HEK293T (cell line): ENCODE measurements around the gene GRHL1.

Source experiments
- CTCF ChIA-PET: fragments of 350-600 bp; formaldehyde crosslinking; extraction: SDS; loops from one replicate; lab custom pipeline; 2021; ENCODE audit warnings: antibody characterized with exemption, inconsistent platforms; lab: Yijun Ruan, JAX
- POLR2A ChIA-PET: fragments of 350-600 bp; formaldehyde crosslinking; extraction: SDS; loops from one replicate; lab custom pipeline; 2020; ENCODE audit warnings: antibody characterized with exemption, inconsistent platforms; lab: Yijun Ruan, JAX
- DNase-seq: peaks from one replicate; pipeline ENCODE4 v3.0.0; 2012; ENCODE audit warnings: mixed read lengths; ENCODE audit errors: extremely low spot score
- ARNT ChIP-seq: fragments of 450-650 bp; IDR thresholded peaks from 2 replicates; pipeline ENCODE4 v1.6.1; 2017; ENCODE audit warnings: mild to moderate bottlenecking
- BHLHE40 ChIP-seq: fragments of 450-650 bp; IDR thresholded peaks from 2 replicates; pipeline ENCODE4 v1.6.1; 2016; ENCODE audit warnings: mild to moderate bottlenecking, moderate library complexity, borderline replicate concordance
- CTBP1 ChIP-seq: fragments of 450-650 bp; IDR thresholded peaks from 2 replicates; pipeline ENCODE4 v1.6.1; 2016; ENCODE audit warnings: borderline replicate concordance
- ELF4 ChIP-seq: fragments of 450-650 bp; IDR thresholded peaks from 2 replicates; pipeline ENCODE4 v1.6.1; 2017; ENCODE audit warnings: antibody characterized with exemption
- FOXA1 ChIP-seq: fragments of 450-650 bp; IDR thresholded peaks from 2 replicates; pipeline ENCODE4 v1.6.1; 2016; ENCODE audit warnings: mild to moderate bottlenecking
- FOXK2 ChIP-seq: fragments of 450-650 bp; IDR thresholded peaks from 2 replicates; pipeline ENCODE4 v1.6.1; 2016; ENCODE audit warnings: mild to moderate bottlenecking
- FOXM1 ChIP-seq: fragments of 450-650 bp; IDR thresholded peaks from 2 replicates; pipeline ENCODE4 v1.6.1; 2017; ENCODE audit warnings: mild to moderate bottlenecking, borderline replicate concordance
- HDGF ChIP-seq: fragments of 450-650 bp; IDR thresholded peaks from 2 replicates; pipeline ENCODE4 v1.6.1; 2017; ENCODE audit warnings: antibody characterized with exemption, borderline replicate concordance
- L3MBTL2 ChIP-seq: fragments of 450-650 bp; conservative IDR thresholded peaks from 2 replicates; pipeline ENCODE4 v1.6.1; 2016; ENCODE audit warnings: mild to moderate bottlenecking
- LEF1 ChIP-seq: fragments of 450-650 bp; IDR thresholded peaks from 2 replicates; pipeline ENCODE4 v1.6.1; 2017; ENCODE audit warnings: mild to moderate bottlenecking, borderline replicate concordance
- NFRKB ChIP-seq: fragments of 450-650 bp; IDR thresholded peaks from 2 replicates; pipeline ENCODE4 v1.6.1; 2016; ENCODE audit warnings: mild to moderate bottlenecking, moderate library complexity
- SP1 ChIP-seq: fragments of 450-650 bp; IDR thresholded peaks from 2 replicates; pipeline ENCODE4 v1.6.1; 2017
- SUZ12 ChIP-seq: fragments of 450-650 bp; IDR thresholded peaks from 2 replicates; pipeline ENCODE4 v1.6.1; 2016; ENCODE audit warnings: mild to moderate bottlenecking
- TARDBP ChIP-seq: fragments of 450-650 bp; IDR thresholded peaks from 2 replicates; pipeline ENCODE4 v1.6.1; 2016
- ZNF384 ChIP-seq: fragments of 450-650 bp; IDR thresholded peaks from 2 replicates; pipeline ENCODE4 v1.6.1; 2016
- TF ChIP-seq, protein P1 (sequence below): fragments of 450-650 bp; IDR thresholded peaks from 2 replicates; pipeline ENCODE4 v1.6.1; 2016

Gene GRHL1

DNA sequence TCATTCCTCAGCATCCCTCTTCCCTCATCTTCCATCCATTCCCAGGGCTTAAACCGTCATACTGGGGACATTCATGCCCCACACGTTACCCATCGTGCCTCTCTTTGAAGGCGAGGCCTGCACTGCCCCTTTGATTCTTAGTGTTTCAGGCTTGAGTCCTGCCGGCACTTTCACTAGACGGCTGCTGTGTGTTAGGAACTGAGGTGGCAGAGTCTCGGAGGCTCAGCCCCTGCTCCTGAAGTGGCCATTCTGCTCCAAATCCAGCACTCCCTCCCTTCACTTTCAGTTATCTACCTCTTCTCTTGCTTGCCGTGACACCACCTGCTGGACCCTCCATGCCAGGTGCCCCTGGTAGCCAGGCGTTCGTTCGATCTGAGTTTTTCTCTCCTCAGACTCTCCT is 43.0 kb downstream of the GRHL1 start:
- DNase-seq: no peak
- CTCF ChIA-PET: no interaction called here
- TF ChIP-seq SP1 (no peak), TARDBP (no peak)
- POLR2A ChIA-PET: no interaction called here

DNA sequence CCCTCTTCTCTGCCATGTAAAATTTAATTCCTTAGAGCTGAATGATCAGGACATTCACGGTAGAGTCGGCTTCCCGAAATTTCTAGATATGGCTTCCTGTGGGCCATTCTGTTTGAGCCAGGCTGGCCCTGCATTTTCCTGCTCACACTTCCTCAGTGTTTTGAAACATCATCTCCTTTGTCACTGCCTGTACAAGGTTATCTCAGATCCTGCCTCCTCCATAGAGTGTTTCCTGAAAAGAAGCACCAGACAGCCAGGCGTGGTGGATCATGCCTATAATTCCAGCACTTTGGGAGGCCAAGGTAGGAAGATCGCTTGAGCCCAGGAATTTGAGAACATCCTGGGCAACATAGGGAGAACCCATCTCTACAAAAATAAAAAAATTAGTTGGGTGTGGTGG is 43.6 kb downstream of the GRHL1 start:
- CTCF ChIA-PET: interaction anchor here (0.6 kb wide), 1 partner anchor 12 kb away, joined by 8 read pairs; no protein-coding TSS in a partner anchor

DNA sequence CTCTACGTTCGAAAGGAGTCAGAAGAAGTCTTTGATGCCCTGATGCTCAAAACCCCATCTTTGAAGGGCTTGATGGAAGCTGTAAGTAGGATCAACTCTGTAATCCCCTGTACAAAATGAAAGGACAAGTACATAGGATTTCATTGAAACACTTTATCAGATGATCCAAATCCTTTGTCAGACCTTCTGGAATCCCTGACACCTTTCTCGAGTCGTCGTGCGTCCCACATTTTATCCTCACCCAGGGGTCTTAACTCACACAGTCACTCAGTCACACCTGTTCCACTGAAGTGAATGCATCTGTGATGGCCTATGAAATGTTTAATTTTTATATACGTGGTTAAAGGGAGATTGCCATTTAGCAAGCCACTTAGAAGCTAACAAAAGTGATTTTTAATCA is 44.8 kb downstream of the GRHL1 start:
- no peak for TF ChIP-seq FOXK2
- POLR2A ChIA-PET: no interaction called here
- no peak for DNase-seq
- CTCF ChIA-PET: interaction anchor here (0.9 kb wide), 1 partner anchor 12 kb away, joined by 4 read pairs; no protein-coding TSS in a partner anchor

More for the DNA sequence above, 43.6 kb downstream of the GRHL1 start:
- POLR2A ChIA-PET: no interaction called here
- TF ChIP-seq TARDBP: no peak
- no peak for TF ChIP-seq FOXK2
- TF ChIP-seq ARNT: no peak
- TF ChIP-seq SP1: no peak
- no peak for TF ChIP-seq ELF4
- no peak for TF ChIP-seq LEF1
- no peak for TF ChIP-seq FOXM1
- TF ChIP-seq L3MBTL2: no peak
- TF ChIP-seq, protein P1, sequence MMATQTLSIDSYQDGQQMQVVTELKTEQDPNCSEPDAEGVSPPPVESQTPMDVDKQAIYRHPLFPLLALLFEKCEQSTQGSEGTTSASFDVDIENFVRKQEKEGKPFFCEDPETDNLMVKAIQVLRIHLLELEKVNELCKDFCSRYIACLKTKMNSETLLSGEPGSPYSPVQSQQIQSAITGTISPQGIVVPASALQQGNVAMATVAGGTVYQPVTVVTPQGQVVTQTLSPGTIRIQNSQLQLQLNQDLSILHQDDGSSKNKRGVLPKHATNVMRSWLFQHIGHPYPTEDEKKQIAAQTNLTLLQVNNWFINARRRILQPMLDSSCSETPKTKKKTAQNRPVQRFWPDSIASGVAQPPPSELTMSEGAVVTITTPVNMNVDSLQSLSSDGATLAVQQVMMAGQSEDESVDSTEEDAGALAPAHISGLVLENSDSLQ: no peak
- TF ChIP-seq BHLHE40: no peak
- TF ChIP-seq SUZ12: no peak
- TF ChIP-seq CTBP1: no peak
- TF ChIP-seq NFRKB: no peak
- TF ChIP-seq FOXA1: no peak
- DNase-seq: no peak

DNA sequence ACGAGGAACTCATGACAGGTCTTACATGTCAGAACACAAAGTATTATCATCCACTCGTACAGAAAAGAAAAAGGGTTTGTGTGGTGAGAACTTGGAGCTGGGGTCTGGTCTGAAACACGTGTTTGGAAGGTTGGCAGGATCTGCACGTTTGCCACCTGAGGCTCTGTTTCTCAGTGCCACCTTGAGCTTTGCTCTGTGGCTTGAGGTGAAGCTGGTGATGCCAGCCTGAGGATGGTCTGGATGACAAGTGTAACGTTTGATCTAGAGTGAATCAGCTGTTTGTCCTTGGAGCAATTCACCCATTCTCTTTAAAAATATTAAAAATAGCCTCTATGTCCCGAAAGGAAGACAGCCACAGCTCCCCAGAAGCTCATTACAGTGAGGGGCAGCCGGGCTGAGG is 46.4 kb downstream of the GRHL1 start:
- no peak for DNase-seq
- TF ChIP-seq HDGF: no peak
- no peak for TF ChIP-seq BHLHE40
- no peak for TF ChIP-seq NFRKB
- no peak for TF ChIP-seq FOXK2
- TF ChIP-seq ELF4: no peak
- TF ChIP-seq, protein P1: no peak
- no peak for TF ChIP-seq LEF1
- no peak for TF ChIP-seq SUZ12
- TF ChIP-seq FOXM1: no peak
- TF ChIP-seq CTBP1: no peak
- TF ChIP-seq SP1: no peak
- no peak for TF ChIP-seq L3MBTL2
- TF ChIP-seq ZNF384: no peak
- no peak for TF ChIP-seq ARNT
- no peak for TF ChIP-seq FOXA1
- no peak for TF ChIP-seq TARDBP
- ChIA-PET CTCF (interaction anchor here (0.9 to 1.1 kb wide), 2 partner anchors 14 to 183 kb away, joined by 4 to 10 read pairs; no protein-coding TSS in a partner anchor), POLR2A (no interaction called here)

DNA sequence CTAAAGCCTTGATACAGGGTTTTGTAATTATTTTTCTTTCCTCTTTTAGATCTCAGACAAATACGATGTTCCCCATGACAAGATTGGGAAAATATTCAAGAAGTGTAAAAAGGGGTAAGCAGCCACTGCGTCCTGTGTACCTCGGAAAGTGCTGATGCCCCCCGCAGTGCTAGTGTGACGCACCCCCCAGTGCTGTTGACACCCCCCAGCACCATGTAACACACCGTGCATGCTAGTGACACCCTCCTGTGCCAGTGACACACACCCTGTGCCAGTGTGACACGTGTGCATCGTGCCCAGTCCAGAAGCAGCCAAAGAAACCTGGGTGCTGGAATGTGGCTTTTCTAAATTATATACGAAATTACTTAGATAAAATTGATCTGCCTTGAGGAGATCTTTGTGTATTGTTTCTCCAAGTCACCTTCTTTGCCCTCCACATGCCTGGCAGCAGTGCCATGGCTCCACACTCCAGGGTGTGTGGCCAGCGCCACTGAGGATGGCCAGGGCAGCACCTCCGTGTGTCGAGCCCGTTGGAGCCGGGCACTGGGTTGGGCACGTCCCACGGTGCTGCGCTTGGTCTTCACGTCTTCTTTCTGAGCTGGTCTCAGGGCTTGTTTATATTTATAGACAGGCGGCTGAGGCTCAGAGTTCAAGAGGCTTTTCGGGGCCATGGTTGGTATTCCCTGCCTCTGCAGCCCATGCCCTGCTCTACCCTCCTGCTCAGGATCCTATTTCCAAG is 47.6 kb downstream of the GRHL1 start:
- CTCF ChIA-PET: interaction anchor here (1.7 kb wide), 1 partner anchor 15 kb away, joined by 4 read pairs; no protein-coding TSS in a partner anchor
- POLR2A ChIA-PET: no interaction called here
- no peak for DNase-seq
- TF ChIP-seq ZNF384: no peak
- no peak for TF ChIP-seq HDGF
- TF ChIP-seq FOXK2: no peak
- TF ChIP-seq ARNT: no peak
- no peak for TF ChIP-seq LEF1
- TF ChIP-seq FOXM1: no peak
- TF ChIP-seq SUZ12: no peak
- no peak for TF ChIP-seq NFRKB
- no peak for TF ChIP-seq FOXA1
- TF ChIP-seq, protein P1: no peak
- no peak for TF ChIP-seq ELF4
- no peak for TF ChIP-seq CTBP1
- no peak for TF ChIP-seq TARDBP
- TF ChIP-seq L3MBTL2: no peak
- TF ChIP-seq BHLHE40: no peak

DNA sequence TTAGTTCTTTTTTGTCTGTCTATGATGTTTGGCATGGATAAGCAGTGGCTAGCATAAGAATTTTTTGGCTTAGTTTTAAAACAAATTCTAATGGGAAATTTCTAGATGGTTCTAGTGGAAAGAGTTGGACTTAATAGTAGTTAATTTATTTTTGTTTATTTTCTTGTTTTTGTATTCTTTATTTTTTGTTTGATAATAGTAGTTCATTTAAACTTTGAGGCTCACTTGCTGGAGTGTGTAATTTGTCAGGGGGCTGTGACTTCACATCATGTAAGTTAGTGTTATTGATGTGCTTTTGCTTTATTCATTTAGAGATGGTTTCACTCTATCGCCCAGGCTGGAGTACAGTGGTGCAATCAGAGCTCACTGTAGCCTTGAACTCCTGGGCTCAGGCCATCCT is 48.2 kb downstream of the GRHL1 start:
- no peak for DNase-seq
- ChIA-PET CTCF (interaction anchor here (1.7 kb wide), 1 partner anchor 15 kb away, joined by 4 read pairs; no protein-coding TSS in a partner anchor), POLR2A (no interaction called here)
- no peak for TF ChIP-seq FOXM1
- TF ChIP-seq ARNT: no peak
- TF ChIP-seq CTBP1: no peak
- no peak for TF ChIP-seq FOXA1

DNA sequence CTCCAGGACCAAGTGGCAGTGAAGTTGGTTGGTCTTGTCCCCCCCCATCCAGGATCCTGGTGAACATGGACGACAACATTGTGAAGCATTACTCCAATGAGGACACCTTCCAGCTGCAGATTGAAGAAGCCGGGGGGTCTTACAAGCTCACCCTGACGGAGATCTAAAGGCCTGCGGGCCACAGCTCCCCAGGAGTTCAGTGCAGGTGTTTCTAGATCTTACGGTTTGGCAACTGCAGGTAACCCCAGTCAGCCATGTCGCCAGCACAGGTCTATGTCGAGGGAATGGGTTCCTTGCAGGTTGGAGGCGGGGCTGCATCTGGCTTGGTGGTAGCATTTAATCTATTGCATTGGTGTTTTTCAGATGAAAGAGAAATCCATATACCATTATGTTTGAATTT is 49.0 kb downstream of the GRHL1 start:
- ChIA-PET POLR2A (no interaction called here), CTCF (interaction anchor here (1.7 kb wide), 1 partner anchor 16 kb away, joined by 4 read pairs; no protein-coding TSS in a partner anchor)
- TF ChIP-seq FOXK2 (no peak), NFRKB (no peak), L3MBTL2 (no peak), SUZ12 (no peak), LEF1 (no peak)
- no peak for DNase-seq
